Suppressor macrophage treated with lipopolysaccharide for 1 hour (primary cell): ENCODE results near the gene MRPL36.
"Not testable (repeated sequence)": the region's sequence is repeated elsewhere in the genome, so short reads cannot be mapped to it uniquely, and the experiment has no call there.

ENCODE experiments used
- DNase-seq, 3 donors: peaks; one replicate each; pipeline ENCODE4 v3.0.0-alpha.2; 2020 to 2022

MRPL36 gene

GRCh38 chr5:1799602-1800471 is at the start of gene MRPL36:
TSS of gene MRPL36 (minus strand) at chr5:1799837. CDS start at chr5:1798935, 902 bp downstream.
- peak; percentile 94 to 98 (median 98) for DNase-seq

GRCh38 chr5:1847611-1848010 is 48.0 kb upstream of the MRPL36 start:
- DNase-seq = no peak

- DNase-seq = no peak
Measured at GRCh38 chr5:1847056-1847455, 47.4 kb upstream of the MRPL36 start.

GRCh38 chr5:1846583-1846982 is 46.9 kb upstream of the MRPL36 start:
- no peak for DNase-seq

GRCh38 chr5:1845696-1846095 is 46.1 kb upstream of the MRPL36 start:
- no peak for DNase-seq

- DNase-seq = no peak
Measured at GRCh38 chr5:1844708-1845436, 45.2 kb upstream of the MRPL36 start.

GRCh38 chr5:1843761-1844160 is 44.1 kb upstream of the MRPL36 start:
- not testable (repeated sequence) for DNase-seq

- DNase-seq = no peak
Measured at GRCh38 chr5:1842004-1842819, 42.6 kb upstream of the MRPL36 start.

GRCh38 chr5:1840741-1841521 is 41.3 kb upstream of the MRPL36 start:
- DNase-seq = no peak

GRCh38 chr5:1840071-1840547 is 40.5 kb upstream of the MRPL36 start:
- no peak for DNase-seq

- DNase-seq = no peak
Measured at GRCh38 chr5:1838013-1838412, 38.4 kb upstream of the MRPL36 start.

- no peak for DNase-seq
Measured at GRCh38 chr5:1836891-1837880, 37.5 kb upstream of the MRPL36 start.

GRCh38 chr5:1836176-1836890 is 36.7 kb upstream of the MRPL36 start:
- DNase-seq = no peak

GRCh38 chr5:1835431-1835830 is 35.8 kb upstream of the MRPL36 start:
- no peak for DNase-seq

GRCh38 chr5:1834721-1835429 is 35.2 kb upstream of the MRPL36 start:
- DNase-seq = no peak

GRCh38 chr5:1834022-1834551 is 34.5 kb upstream of the MRPL36 start:
- DNase-seq = no peak

- DNase-seq = no peak
Measured at GRCh38 chr5:1833264-1834021, 33.8 kb upstream of the MRPL36 start.

GRCh38 chr5:1832511-1833250 is 33.0 kb upstream of the MRPL36 start:
- no peak for DNase-seq
